Activated naive CD8-positive, alpha-beta T cell treated with anti-CD3 and anti-CD28 coated beads, Interleukin-2, amount 50 U/mL, for 24 hours (primary cell): Measurements from ENCODE around the gene NETO2.
"Not testable (repeated sequence)": the region's sequence is repeated elsewhere in the genome, so short reads cannot be mapped to it uniquely, and the experiment has no call there.

ENCODE experiments used
- ATAC-seq: fragments of 150-1000 bp; cut with Tn5 transposase; one replicate; pipeline ENCODE4 v1.10.0; 2021
- DNase-seq: peaks from one replicate; pipeline ENCODE4 v3.0.0; 2021
- H3K27ac Mint-ChIP-seq: one replicate; pipeline ENCODE4 v1.8.0; 2021; ENCODE audit warnings: mild to moderate bottlenecking, mixed read lengths
- H3K27me3 Mint-ChIP-seq: one replicate; pipeline ENCODE4 v1.8.0; 2021; ENCODE audit warnings: mixed read lengths
- H3K36me3 Mint-ChIP-seq: one replicate; pipeline ENCODE4 v1.8.0; 2021; ENCODE audit warnings: low read depth, mixed read lengths
- H3K4me1 Mint-ChIP-seq: one replicate; pipeline ENCODE4 v1.8.0; 2021; ENCODE audit warnings: mixed read lengths
- H3K4me3 Mint-ChIP-seq: one replicate; pipeline ENCODE4 v1.8.0; 2021; ENCODE audit warnings: mild to moderate bottlenecking, moderate library complexity, mixed read lengths
- H3K9me3 Mint-ChIP-seq: one replicate; pipeline ENCODE4 v1.8.0; 2021; ENCODE audit warnings: mixed read lengths

NETO2 gene

DNA sequence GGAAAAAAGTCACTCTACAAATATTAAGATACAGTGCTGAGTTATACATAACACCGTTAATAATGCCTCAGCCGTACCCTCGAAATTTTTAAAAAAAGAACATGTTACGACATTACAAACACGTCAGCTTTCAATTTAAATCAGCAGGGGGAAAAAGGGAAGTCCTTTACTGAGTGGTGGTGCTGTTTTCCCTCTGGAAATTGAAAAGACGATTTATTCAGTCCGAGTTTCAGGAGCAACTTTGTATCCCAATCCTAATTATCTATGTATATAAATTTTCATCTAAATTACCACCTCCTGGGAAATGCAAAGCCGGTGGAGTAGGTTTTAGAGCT, 1.3 kb downstream of the NETO2 start:
- H3K36me3 Mint-ChIP-seq = no peaks in the 10 kb centered on the region
- H3K9me3 Mint-ChIP-seq = no peaks in the 10 kb centered on the region
- ATAC-seq (no peak), DNase-seq (no peak)
- H3K27me3 Mint-ChIP-seq = peaks cover 35% of the 10 kb centered on the region
- H3K4me1 Mint-ChIP-seq = peaks cover 27% of the 10 kb centered on the region
- H3K4me3 Mint-ChIP-seq = peak overlapping the region; percentile 79
- H3K27ac Mint-ChIP-seq = peak overlapping the region; percentile 46

DNA sequence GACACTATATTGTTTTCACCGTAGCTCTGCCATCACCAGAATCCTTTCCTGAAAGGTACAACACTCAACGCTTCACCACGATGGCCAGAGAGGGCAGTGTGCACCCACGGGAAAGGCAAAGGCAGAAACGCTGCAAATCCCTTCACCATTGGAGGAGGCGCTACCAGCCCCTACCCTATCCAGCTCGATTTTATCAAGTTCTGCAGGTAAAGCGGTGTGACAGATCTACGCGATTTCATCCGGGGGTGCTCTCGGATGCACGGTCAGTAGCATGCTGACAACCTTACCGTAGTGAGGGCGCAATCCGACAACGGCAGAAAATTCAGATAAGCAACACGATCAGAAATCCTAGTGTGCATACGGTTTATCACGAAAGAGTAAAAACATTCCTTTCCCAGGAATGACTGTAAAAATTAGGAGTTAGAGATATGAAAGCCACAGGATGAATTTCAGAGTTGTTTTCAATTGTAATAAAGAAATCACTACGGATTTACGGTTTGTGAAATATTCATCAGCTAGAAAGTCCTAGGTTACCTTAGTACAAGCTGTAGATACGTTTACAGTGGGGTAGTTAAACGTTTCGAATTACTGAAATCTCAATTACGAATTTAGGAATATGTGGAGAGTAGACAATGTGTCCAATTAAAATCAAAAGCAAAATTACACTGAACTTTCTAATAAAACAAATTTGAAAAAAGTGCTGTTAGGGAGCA, 1.8 kb downstream of the NETO2 start:
- peak overlapping the region; percentile 46 for H3K27ac Mint-ChIP-seq
- H3K36me3 Mint-ChIP-seq = no peaks in the 10 kb centered on the region
- peak overlapping the region; percentile 79 for H3K4me3 Mint-ChIP-seq
- ATAC-seq = peak; percentile 79
- H3K4me1 Mint-ChIP-seq = peaks cover 28% of the 10 kb centered on the region
- peaks cover 35% of the 10 kb centered on the region for H3K27me3 Mint-ChIP-seq
- DNase-seq = peak; percentile 78
- no peaks in the 10 kb centered on the region for H3K9me3 Mint-ChIP-seq

DNA sequence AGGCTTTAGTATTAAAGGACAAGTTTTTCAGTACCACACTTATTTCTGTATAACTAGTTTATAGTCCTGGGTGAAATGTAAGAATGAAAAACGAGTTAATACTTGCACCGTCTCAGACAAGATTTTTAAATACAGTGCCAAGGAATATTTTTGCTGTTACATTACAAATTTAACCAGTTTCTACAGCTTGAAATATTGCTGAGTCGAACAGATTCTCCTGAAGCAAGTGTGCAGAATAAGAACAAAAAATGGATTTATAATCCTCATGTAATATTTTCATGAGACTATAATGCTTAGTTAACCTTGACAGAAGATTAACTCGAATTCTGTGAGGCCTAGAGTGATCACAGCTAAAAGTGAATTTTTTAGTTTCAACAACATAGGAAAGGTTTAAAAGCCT, 3.1 kb downstream of the NETO2 start:
- DNase-seq (no peak), ATAC-seq (no peak)
- no peaks in the 10 kb centered on the region for H3K36me3 Mint-ChIP-seq
- no peak overlapping the region for H3K4me3 Mint-ChIP-seq
- peaks cover 31% of the 10 kb centered on the region for H3K4me1 Mint-ChIP-seq
- no peak overlapping the region for H3K27ac Mint-ChIP-seq
- no peaks in the 10 kb centered on the region for H3K9me3 Mint-ChIP-seq
- H3K27me3 Mint-ChIP-seq = peaks cover 33% of the 10 kb centered on the region

DNA sequence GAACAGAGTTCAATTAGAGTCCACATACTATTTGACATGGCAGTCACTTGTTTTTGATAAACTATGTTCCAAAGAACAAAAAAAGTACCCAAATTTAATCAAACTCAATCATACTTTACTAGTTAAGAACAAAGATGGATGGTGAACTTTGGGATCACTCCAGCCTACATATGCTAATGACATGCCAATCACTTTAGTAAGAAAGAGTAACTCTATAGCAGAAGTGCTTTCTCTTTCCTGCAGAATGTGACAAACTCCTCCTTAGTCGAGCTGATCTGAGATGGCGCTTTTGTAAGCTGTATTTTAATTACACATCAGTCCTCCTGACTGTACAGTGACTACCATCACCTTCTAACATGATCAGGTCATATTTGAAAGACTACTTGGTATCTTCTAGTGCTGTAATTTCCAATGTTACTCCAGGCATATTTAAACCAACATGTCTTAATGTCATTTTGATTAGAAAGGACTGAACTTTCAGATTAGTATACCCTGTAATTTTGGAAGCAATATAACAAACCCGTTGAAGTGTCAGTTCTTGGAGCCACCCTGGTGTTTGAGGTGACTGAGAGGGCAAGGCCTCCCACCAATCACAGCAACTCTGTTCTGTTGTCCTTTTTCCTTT, 4.1 kb downstream of the NETO2 start:
- no peaks in the 10 kb centered on the region for H3K9me3 Mint-ChIP-seq
- peaks cover 24% of the 10 kb centered on the region for H3K27me3 Mint-ChIP-seq
- ATAC-seq (no peak), DNase-seq (no peak)
- no peak overlapping the region for H3K4me3 Mint-ChIP-seq
- no peaks in the 10 kb centered on the region for H3K36me3 Mint-ChIP-seq
- H3K27ac Mint-ChIP-seq = no peak overlapping the region
- peaks cover 32% of the 10 kb centered on the region for H3K4me1 Mint-ChIP-seq

DNA sequence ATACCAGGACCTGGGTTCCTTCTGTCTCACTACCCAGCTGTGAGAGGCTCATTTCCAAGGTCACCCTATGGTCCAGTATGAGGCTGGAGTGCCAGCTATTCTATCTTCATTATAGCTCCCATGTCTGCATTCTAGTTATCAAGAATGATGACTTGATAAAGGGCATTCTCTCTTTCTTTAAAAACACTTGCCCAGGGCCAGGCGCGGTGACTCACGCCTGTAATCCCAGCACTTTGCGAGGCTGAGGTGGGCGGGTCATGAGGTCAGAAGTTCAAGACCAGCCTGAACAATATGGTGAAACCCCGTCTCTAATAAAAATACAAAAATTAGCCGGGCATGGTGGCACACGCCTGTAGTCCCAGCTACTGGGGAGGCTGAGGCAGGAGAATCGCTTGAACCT, 5.8 kb downstream of the NETO2 start:
- not testable (repeated sequence) for H3K36me3 Mint-ChIP-seq, H3K4me3 Mint-ChIP-seq, DNase-seq, H3K9me3 Mint-ChIP-seq, H3K27ac Mint-ChIP-seq, ATAC-seq
- peaks cover 28% of the 10 kb centered on the region for H3K4me1 Mint-ChIP-seq
- H3K27me3 Mint-ChIP-seq = peaks cover 20% of the 10 kb centered on the region

DNA sequence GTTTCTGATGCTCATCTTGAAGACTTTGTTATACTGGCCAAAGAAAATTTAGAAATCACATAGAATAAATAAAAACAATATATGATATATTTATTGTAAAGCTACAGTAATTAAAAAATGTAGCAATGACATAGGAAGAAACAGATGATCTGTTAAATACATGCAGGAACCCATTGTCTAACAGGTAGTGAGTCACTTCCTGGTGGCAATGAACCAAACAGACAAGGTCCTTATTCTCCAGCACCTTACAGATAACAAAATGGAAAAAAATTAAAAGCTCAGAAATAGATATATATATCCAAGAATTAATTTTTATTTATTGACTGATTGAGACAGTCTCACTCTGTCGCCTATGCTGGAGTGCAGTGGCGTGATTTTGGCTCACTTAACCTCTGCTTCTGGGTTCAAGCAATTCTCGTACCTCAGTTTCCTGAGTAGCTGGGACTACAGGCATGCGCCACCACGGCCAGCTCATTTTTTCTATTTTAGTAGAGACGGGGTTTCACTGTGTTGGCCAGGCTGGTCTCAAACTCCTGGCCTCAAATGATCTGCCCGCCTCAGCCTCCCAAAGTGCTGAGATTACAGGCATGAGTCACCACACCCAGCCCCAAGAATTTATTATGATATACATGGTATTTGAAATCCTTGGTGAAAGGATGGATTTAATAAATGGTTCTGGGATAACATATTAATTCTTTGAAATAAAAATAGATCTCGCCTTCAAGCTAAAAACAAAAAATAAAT, 7.5 kb downstream of the NETO2 start:
- no peak overlapping the region for H3K27ac Mint-ChIP-seq
- no peaks in the 10 kb centered on the region for H3K9me3 Mint-ChIP-seq
- DNase-seq (no peak), ATAC-seq (no peak)
- H3K4me3 Mint-ChIP-seq = no peak overlapping the region
- peaks cover 14% of the 10 kb centered on the region for H3K4me1 Mint-ChIP-seq
- peaks cover 12% of the 10 kb centered on the region for H3K27me3 Mint-ChIP-seq
- no peaks in the 10 kb centered on the region for H3K36me3 Mint-ChIP-seq

DNA sequence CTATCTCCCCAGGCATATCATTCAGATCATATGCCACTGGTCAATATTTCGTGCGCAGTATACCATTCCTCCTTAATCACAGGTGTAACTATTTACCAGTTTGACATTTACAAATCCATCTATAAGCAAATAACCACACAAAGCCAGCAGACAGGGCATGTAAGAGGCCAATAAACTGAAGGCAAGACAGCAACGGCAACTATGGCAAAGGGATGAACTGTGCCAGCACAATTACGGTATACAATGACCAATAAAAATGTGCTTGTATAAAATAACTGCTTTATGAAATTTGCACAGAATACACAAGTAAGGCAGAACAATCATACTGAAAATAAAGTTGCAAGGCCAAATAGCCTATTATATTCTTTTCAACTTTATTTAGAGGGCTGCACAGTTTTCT, 9.2 kb downstream of the NETO2 start:
- DNase-seq = no peak
- Mint-ChIP-seq H3K4me1 (peaks cover 12% of the 10 kb centered on the region), H3K27me3 (peaks cover 7% of the 10 kb centered on the region), H3K27ac (no peak overlapping the region), H3K4me3 (no peak overlapping the region), H3K36me3 (no peaks in the 10 kb centered on the region), H3K9me3 (no peaks in the 10 kb centered on the region)
- no peak for ATAC-seq

DNA sequence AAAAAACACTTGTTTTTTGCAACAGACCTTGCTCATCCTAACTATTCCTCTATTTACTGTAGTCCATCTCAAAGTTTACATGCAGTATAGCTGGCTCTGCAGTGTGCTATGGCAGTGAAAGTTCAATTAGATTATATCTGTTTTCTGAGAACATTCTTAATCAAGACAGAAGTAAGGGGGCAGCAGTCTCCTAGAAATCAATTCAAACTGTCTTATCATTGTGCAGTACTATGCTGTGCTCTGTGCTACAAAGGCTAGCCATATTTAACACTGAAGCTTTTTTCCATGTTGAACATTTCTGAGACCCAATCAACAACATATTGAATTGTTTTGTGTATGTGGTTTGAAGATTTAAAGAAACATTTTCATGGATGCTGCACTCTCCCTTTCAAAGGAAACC, 11.4 kb downstream of the NETO2 start:
- DNase-seq (no peak), ATAC-seq (no peak)
- Mint-ChIP-seq H3K4me1 (peaks cover 7% of the 10 kb centered on the region), H3K27ac (no peak overlapping the region), H3K9me3 (no peaks in the 10 kb centered on the region), H3K4me3 (no peak overlapping the region), H3K27me3 (peaks cover 7% of the 10 kb centered on the region), H3K36me3 (peaks cover 2% of the 10 kb centered on the region)

DNA sequence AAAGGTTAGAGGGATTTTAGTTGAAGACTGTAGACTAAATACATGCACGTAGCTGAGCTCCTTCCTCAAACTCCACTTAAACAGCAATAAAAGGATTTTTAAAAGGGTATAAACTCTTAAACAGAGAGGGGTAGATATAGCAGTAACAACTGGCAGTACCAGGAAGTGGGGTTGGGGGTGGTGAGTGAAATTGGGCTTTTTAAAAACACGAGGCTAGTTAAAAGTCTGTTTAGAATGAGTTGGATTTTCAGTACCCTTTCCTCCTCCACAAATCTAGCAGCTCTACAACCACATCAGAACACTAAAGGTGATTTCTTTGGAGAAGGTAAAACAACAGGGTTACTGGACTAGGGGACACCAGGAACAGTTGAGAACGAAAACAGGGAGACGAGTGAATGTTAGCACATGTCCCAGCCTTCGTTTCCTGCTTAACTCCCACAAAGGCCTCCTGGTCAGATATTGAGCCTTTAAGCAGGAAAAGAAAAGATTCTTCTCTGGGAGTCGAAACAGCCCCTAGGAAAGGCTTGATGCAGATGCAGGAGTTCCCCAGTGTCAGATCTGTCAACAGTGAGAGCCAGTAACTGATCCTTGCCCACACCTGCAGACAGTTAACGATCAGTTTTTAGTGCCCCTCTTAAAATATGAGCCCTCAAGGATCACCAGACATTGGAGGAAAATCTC, 13.8 kb downstream of the NETO2 start:
- ATAC-seq = no peak
- peaks cover 2% of the 10 kb centered on the region for H3K4me1 Mint-ChIP-seq
- peaks cover 7% of the 10 kb centered on the region for H3K27me3 Mint-ChIP-seq
- no peak for DNase-seq
- no peak overlapping the region for H3K27ac Mint-ChIP-seq
- H3K36me3 Mint-ChIP-seq = peaks cover 2% of the 10 kb centered on the region
- no peak overlapping the region for H3K4me3 Mint-ChIP-seq
- no peaks in the 10 kb centered on the region for H3K9me3 Mint-ChIP-seq

DNA sequence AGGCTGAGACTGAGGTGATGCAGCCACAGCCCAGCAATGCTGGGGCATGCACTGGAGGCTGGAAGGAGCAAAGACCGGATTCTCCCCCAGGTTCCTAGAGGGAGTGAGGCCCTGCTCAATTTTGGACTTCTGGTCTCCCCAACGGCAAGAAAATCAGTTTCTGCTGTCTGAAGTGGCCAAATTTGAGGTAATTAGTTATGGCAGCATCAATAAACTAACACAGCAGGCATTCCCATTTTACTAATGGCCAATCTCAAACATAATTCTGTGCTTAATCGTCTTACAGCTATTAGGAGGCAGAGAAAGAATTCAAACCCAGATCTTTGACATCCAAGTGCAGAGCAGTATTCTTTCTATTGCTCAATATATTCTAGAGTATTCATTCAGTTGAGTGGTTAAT, 16.2 kb downstream of the NETO2 start:
- peaks cover 2% of the 10 kb centered on the region for H3K36me3 Mint-ChIP-seq
- no peak for DNase-seq
- H3K27me3 Mint-ChIP-seq = peaks cover 4% of the 10 kb centered on the region
- ATAC-seq = no peak
- H3K9me3 Mint-ChIP-seq = no peaks in the 10 kb centered on the region
- no peak overlapping the region for H3K4me3 Mint-ChIP-seq
- H3K27ac Mint-ChIP-seq = no peak overlapping the region
- H3K4me1 Mint-ChIP-seq = no peaks in the 10 kb centered on the region

DNA sequence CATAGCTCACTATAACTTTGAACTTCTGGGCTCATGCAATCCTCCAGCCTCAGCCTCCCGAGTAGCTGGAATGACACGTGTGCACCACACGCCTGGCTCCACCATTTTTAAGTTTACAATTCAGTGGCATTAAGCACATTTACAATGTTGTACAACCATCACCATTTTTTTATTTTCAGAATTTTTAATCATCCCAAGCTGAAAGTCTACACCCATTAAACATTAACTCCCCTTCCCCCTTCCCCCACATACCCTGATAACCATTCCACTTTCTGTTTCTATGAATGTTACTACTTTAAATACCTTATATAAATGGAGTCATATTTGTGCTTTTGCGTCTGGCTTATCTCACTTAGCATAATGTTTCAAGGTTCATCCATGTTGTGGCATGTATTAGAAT, 18.0 kb downstream of the NETO2 start:
- DNase-seq (no peak), ATAC-seq (no peak)
- Mint-ChIP-seq H3K27me3 (peaks cover 3% of the 10 kb centered on the region), H3K36me3 (peaks cover 2% of the 10 kb centered on the region), H3K4me1 (no peaks in the 10 kb centered on the region), H3K27ac (no peak overlapping the region), H3K9me3 (no peaks in the 10 kb centered on the region), H3K4me3 (no peak overlapping the region)

DNA sequence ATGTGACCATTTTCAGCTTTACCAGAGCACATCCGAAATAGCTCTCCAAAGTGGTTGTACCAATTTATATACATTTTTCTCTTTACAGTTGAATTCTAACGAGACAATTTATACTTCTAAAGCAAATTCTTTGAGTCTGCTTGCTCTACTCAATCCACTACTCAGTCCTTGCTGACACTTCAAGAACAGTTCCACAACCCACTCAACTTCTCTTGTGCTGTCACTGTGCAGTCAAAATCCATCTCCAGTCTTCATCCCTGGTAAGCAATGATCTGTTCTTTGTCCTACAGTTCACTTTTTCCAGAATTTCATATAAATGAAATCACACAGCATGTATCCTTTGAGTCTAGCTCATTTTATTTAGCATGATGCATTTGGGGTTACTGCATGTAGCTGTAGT, 30.6 kb downstream of the NETO2 start:
- Mint-ChIP-seq H3K4me3 (no peak overlapping the region), H3K36me3 (no peaks in the 10 kb centered on the region), H3K27me3 (no peaks in the 10 kb centered on the region), H3K4me1 (peaks cover 15% of the 10 kb centered on the region), H3K9me3 (no peaks in the 10 kb centered on the region), H3K27ac (no peak overlapping the region)
- ATAC-seq (no peak), DNase-seq (no peak)

DNA sequence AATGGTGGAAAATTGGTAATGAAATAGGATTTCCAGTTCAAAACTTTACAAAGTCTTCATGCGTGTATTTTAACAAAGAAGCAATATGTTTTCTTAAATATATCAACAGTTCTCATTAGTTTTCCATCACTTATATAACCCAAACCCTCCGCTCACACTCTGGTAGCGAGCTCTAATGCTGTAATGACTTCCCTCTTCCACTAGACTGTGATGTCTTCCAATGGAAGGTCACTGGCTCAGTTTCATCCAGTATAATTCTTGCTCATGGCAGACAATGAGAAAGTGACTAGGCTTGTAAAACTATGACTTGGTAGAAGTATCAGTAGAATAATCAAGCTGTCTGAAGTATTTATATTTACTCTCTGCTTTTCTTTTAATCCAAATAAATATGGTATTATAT, 32.8 kb downstream of the NETO2 start:
- Mint-ChIP-seq H3K4me3 (no peak overlapping the region), H3K27me3 (no peaks in the 10 kb centered on the region), H3K9me3 (no peaks in the 10 kb centered on the region), H3K4me1 (peaks cover 15% of the 10 kb centered on the region), H3K36me3 (no peaks in the 10 kb centered on the region), H3K27ac (no peak overlapping the region)
- ATAC-seq (no peak), DNase-seq (no peak)

DNA sequence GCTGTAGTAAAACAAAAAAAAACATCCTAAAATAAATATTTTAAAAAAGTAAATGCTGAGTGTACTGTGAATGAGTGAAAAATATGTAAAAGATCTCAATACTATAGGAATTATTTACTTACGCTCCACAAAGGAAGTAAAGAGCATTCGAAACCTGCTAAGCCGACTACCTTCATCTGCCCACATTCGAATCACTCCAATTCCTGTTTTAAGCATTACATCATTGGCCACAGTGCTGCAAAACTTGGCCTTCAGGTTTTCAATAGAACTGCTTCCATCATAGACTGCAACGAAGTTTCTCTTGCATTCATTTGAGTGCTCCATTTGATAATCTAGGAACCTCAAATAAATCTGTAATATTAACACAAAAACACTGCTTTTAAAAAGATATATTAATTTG, 34.4 kb downstream of the NETO2 start:
- no peak overlapping the region for H3K27ac Mint-ChIP-seq
- peaks cover 8% of the 10 kb centered on the region for H3K4me1 Mint-ChIP-seq
- H3K9me3 Mint-ChIP-seq = no peaks in the 10 kb centered on the region
- ATAC-seq (no peak), DNase-seq (no peak)
- H3K27me3 Mint-ChIP-seq = no peaks in the 10 kb centered on the region
- no peaks in the 10 kb centered on the region for H3K36me3 Mint-ChIP-seq
- no peak overlapping the region for H3K4me3 Mint-ChIP-seq

DNA sequence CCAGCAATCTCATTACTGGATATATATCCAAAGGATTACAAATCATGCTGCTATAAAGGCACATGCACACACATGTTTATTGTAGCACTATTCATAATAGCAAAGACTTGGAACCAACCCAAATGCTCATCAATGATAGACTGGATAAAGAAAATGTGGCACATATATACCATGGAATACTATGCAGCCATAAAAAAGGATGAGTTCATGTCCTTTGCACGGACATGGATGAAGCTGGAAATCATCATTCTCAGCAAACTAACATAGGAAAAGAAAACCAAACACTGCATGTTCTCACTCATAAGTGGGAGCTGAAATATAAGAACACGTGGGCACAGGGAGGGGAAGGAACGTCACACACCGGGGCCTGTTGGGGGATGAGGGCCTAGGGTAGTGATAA, 40.8 kb downstream of the NETO2 start:
- H3K4me1 Mint-ChIP-seq, H3K36me3 Mint-ChIP-seq, H3K27me3 Mint-ChIP-seq, DNase-seq, H3K9me3 Mint-ChIP-seq, H3K4me3 Mint-ChIP-seq, H3K27ac Mint-ChIP-seq, ATAC-seq: not testable (repeated sequence)
